ENCODE measurements around the gene DNAJC25.
"Not testable (repeated sequence)": the region's sequence is repeated elsewhere in the genome, so short reads cannot be mapped to it uniquely, and the experiment has no call there.

The DNAJC25 gene

DNA sequence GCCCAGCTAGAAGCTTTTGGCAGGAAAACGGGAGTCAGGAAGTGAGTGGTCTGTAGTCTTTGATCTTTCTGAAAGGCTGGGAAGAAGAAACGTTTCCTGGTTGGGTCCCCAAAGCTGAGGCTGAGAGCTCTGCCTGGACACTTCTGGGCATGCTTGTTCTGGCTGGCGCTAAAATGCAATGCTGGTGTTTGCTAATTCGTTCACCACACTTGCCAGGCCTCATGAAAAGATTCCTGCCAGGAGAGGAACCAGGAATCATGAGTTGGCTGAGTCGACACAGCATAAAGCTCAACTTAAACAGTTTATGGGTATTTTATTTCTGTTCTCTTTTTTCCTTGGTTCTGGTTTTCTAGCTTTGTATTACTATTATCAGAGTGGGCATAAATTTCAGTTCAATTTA lies 21.0 kb upstream of the DNAJC25 start:
- TF ChIP-seq ZNF274 (IDR thresholded peaks at IDR 0.05; ENCODE audit: low read depth, low read length): no peak
- no peak overlapping the region for H3K4me3 ChIP-seq (ENCODE audit: low read length)

DNA sequence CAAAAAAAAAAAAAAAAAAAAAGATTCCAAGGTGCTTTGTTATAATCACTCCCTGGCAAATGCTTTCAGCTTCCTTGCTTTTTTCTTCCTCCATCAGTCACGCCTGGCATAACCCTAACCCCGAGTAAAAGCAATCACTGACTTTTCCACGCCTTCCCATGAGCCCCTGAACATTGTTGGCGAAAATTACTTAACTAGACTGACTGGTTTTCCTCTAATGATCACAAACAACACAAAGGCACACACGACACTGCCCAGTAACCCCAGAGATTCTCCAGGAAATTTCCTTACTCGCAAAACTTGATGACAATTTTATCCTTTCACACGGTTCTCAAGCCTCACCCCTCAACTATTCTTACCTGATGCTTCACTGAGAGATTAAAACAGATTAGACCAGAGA lies 20.3 kb upstream of the DNAJC25 start:
- TF ChIP-seq ZNF274 (IDR thresholded peaks at IDR 0.05; ENCODE audit: low read depth, low read length): no peak

DNA sequence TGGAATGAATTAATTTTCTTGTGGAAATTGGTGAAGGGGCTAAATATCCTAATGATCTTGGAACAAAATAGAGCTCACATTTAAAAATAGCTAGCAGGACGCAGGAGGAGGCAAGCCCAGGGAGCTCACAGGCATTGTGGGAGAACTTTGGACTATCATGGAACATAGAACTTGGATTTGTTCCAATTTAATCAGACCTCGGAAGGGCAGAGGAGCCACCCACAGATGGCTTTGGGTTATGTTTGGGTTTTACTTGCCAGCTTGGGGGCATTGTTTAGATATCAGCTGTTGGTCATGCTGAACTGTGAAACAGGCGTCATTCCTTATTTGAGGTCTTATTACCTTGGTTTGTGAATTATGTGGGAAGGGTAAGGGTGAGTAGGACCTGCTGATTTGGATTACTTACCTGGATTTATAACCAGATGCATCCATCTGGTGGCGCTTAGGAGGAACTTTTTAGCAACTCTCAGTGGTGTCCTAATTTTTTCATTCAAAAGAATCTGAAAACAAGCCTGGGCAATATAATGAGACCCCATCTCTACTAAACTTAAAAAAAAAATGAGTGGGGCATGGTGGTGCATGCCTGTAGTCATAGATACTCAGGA lies 17.6 kb upstream of the DNAJC25 start:
- no peak overlapping the region for H3K4me3 ChIP-seq (ENCODE audit: low read length)
- TF ChIP-seq ZNF274 (IDR thresholded peaks at IDR 0.05; ENCODE audit: low read depth, low read length): no peak

More for the DNA sequence above, 20.3 kb upstream of the DNAJC25 start:
- no peak overlapping the region for H3K4me3 ChIP-seq (ENCODE audit: low read length)

DNA sequence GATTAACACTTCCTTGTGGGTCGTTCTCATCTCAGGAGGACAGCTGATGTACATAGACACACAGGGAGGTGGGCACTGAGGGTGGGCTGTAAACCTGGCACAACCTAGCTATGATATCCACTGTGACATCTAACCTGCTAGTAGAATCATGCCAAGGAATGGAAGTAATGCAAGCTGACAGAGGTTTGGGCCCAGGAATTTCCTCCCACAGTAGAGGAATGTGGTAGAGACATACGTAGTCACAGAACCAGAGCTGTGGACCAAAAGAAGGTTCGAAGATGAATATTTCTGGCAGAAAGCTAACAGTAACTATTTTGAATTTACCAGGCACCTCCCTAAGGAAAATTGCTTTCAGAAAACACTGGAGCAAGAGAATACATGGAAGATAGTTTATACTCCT lies 15.2 kb upstream of the DNAJC25 start:
- H3K4me3 ChIP-seq (ENCODE audit: low read length): no peak overlapping the region
- TF ChIP-seq ZNF274 (IDR thresholded peaks at IDR 0.05; ENCODE audit: low read depth, low read length): no peak

DNA sequence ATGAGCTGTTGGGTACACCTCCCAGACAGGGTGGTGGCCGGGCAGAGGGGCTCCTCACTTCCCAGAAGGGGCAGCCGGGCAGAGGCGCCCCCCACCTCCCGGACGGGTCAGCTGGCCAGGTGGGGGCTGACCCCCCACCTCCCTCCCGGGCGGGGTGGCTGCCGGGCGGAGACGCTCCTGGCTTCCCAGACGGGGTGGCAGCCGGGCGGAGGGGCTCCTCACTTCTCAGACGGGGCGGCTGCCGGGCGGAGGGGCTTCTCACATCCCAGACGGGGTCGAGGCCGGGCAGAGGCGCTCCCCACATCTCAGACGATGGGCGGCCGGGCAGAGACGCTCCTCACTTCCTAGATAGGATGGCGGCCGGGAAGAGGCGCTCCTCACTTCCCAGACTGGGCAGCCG lies 13.8 kb upstream of the DNAJC25 start:
- not testable (repeated sequence) for H3K4me3 ChIP-seq (ENCODE audit: low read length)

DNA sequence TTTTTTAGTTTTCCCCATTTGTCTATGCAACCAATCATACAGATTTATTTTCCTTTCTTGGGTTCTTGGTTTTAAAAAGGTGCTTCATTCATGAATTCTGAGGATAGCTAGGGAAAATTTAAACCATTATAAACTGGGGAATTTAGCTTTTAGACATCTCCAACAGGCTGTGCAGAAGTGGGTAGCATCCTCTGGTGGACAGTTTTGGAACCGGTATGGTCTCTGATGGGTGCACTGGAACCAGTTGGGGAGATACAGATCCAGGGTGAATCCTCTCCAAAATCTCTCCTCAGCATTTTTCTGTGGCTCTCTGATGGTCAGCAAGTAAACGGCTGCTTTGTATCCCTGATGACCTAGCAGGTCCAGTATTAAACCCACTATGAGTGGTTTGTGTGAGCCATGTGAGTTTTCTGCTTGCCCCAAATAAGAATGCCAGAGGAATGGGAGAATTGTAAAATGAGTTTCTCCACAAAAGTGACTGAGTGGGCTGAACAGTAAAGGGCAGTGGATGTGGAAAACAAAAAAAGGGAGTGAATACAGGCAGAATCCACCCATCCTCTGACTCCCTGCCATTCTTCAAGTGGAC lies 9.1 kb upstream of the DNAJC25 start:
- no peak for TF ChIP-seq ZNF274 (IDR thresholded peaks at IDR 0.05; ENCODE audit: low read depth, low read length)
- H3K4me3 ChIP-seq (ENCODE audit: low read length): no peak overlapping the region

DNA sequence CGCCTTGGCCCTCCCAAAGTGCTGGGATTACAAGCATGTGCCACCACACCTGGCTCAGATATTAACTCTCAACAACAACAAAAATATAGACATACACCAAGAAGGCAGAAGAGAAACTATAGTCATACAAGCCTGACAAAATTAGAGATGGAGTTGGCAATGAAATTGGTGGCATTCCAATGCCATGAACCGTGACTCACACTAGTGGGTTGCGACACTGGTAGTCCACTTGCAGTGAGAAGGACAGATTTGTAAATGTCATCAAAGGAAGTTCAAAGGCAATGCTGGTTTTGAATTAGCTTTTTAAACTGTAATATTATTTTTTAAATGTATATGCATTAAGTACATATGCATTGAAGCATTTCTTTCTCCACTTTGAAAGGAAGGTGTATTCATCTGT lies 8.5 kb upstream of the DNAJC25 start:
- no peak for TF ChIP-seq ZNF274 (IDR thresholded peaks at IDR 0.05; ENCODE audit: low read depth, low read length)
- H3K4me3 ChIP-seq (ENCODE audit: low read length): no peak overlapping the region

DNA sequence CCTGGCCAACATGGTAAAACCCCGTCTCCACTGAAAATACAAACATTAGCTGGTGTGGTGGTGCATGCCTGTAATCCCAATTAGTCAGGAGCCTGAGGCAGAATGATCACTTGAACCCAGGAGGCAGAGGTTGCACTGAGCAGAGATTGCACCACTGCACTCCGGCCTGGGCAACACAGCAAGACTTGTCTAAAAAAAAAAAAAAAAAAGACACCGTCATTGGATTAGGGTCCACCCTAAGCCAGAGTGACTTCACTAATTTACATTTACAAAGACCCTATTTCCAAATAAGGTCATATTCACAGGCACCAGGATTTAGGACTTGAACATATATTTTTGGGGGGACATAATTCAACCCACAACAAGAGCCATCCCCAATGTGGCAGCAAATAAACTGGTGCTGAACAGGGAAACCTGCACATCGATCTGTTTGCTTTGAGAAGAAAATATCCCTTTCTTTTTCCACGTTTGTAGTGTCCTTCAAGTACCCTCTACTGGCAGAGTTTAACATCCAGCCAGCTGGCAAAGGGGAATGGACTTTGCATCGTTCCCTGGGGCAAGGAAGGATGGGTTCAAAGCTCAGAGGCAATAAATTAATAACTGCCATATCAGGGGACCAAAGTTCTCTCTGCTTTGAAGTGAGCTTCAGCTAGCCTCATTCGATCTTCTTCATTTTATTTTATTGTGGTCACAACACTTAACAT lies 3.7 kb upstream of the DNAJC25 start:
- no peak overlapping the region for H3K4me3 ChIP-seq (ENCODE audit: low read length)
- no peak for TF ChIP-seq ZNF274 (IDR thresholded peaks at IDR 0.05; ENCODE audit: low read depth, low read length)

DNA sequence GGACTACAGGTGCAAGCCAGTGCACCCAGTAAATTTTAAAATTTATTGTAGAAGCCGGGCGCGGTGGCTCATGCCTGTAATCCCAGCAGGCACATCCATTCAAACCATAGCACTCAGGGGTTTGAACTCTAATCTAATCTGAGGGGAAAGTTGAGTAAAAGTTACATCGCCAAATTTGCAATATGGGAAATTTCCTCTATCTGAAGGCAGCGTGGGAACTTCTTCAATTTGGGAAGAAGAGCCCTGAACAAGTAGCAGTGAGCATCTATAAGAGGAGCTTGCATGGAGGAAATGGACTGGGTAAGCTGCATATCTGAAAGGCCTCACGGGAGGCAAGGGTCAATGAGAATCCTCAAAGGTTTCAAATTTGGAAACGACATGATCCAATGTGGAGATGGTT lies 2.7 kb upstream of the DNAJC25 start:
- no peak overlapping the region for H3K4me3 ChIP-seq (ENCODE audit: low read length)
- TF ChIP-seq ZNF274 (IDR thresholded peaks at IDR 0.05; ENCODE audit: low read depth, low read length): no peak

DNA sequence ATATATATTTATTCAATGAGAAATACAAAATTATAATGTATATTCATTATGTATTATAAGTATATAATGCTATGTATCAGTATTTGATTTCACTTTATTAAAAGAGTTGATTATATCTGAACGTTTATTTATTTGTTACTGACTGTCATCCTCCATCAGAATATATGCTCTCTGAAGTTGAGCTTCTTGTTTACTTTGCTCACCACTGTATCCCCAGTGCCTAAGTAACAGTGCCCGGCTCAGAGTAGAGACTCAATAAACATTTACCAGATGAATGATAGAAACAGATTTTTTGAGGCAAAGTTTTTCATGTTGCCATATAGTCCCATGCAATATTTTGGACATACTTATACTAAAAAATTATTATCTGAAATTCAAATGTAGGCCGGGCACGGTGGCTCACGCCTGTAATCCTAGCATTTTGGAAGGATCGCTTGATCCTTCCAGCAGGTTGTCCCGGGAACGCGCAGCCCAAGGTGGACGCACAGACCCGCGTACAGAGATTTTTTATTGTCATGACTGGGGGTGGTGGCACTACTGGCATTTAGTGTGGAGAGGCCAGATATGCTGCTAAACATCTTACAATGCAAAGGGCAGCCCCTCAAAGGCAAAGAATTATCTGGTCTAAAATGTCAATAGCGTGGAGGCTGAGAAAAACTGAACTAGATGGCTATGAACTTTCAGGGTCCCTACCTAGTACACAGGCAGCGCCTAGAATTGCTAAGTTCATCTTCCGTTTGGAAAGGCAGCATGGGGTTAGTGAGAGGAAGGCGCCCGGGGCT lies 761 bp upstream of the DNAJC25 start:
- peak overlapping the region; percentile 76 for H3K4me3 ChIP-seq (ENCODE audit: low read length)
- TF ChIP-seq ZNF274 (IDR thresholded peaks at IDR 0.05; ENCODE audit: low read depth, low read length): no peak

DNA sequence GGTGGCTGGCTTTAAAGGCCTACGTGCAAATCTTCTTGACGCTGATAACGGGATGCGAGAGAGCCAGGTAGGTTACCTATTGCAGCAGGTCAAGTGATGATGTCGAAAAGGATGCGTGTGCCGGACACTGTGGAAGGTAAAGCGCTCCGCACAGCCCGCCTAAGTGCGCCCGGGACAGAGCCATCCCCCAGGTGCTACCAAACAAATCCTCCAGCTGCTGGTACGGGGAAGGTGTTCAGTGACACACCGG lies 245 bp upstream of the DNAJC25 start:
- peak overlapping the region; percentile 76 for H3K4me3 ChIP-seq (ENCODE audit: low read length)
- no peak for TF ChIP-seq ZNF274 (IDR thresholded peaks at IDR 0.05; ENCODE audit: low read depth, low read length)

DNA sequence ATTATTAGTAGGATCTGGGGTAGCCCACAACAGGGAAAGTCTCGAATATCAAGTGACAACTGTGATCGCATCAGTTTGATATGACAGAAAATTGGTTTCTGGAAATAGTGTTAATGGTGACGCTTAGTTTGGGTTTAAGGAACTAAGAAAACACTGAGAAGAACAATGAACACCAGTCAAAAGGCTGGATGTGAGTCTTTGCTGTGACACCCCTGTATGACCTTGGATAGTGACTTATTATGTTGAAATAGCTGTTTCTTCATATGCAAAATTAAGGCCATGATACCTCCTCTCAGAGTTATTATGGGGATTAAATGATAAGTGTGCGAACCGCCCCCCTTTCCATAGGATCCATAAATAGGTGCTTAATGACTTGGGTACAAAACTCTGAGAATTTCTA lies 926 bp downstream of the DNAJC25 start:
- H3K4me3 ChIP-seq (ENCODE audit: low read length): peak overlapping the region; percentile 84
- TF ChIP-seq ZNF274 (IDR thresholded peaks at IDR 0.05; ENCODE audit: low read depth, low read length): no peak

DNA sequence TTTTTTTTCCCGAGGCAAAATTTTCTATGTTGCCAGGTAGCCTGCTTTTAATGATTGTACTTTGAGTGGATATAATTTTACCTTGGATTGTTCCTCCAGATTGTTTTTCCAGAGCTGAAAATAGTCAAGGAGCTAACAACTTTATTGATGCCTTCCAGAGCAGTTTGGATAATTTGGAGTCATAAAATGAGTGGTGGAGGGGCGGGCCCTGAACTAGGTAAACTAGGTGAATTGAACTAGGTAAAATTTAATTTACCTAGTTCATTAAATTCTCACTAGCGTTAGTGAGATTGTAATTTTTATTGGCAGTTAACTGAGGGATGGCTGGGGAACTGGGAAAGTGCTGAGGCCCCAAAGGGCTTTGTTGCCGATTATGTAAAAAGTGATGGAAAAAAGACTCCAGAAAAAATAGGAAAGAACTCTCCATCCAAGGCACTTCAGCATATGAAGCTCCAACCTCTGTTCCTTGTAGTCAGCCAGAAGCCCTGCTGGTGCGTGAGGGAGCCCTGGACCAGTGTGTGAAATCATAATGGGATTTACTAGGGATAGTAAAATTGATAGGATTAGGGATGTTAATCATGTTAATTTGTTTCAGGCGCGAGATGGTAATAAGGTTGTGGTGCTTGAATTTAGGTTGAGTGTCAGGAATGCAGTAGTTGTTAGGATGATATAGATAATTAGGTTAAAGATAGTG lies 1.7 kb downstream of the DNAJC25 start:
- H3K4me3 ChIP-seq (ENCODE audit: low read length): peak overlapping the region; percentile 84; the same call in 1 of the 2 replicates

DNA sequence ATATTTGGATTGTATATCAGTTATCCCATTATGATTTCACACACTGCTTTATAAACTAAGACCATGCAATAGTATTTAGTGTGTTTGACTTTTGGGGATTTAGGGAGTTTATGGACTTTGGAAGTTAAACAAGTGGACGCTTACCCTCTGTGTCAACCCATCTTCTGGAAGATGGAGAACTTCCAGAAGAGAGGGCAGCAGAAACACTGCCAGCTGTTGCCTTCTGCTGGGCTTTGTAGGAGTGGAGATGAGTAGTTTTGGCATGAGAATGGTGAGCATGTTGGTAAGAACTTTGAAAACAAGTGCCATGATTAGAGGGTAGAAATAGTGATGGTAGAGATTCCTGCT lies 2.2 kb downstream of the DNAJC25 start:
- H3K4me3 ChIP-seq (ENCODE audit: low read length): no peak overlapping the region
- no peak for TF ChIP-seq ZNF274 (IDR thresholded peaks at IDR 0.05; ENCODE audit: low read depth, low read length)

More for the DNA sequence above, 1.7 kb downstream of the DNAJC25 start:
- no peak for TF ChIP-seq ZNF274 (IDR thresholded peaks at IDR 0.05; ENCODE audit: low read depth, low read length)
